Ascending aorta (tissue), 2 donors: ENCODE results near the gene TRIM40. TPM values are rescaled to one million over a fixed set of nuclear protein-coding genes. Genes with fewer than 3 reads are reported as not detected.
A peak's percentile ranks its signal among the peaks of the same experiment; 100 is the strongest.

Experiments
- DNase-seq, 2 donors: peaks; one replicate each; pipeline ENCODE4 v3.0.0-alpha.2; 2019; ENCODE audit warnings: low spot score in 2 of 2
- H3K27ac ChIP-seq, 2 donors: fragments of 200-600 bp; sonication (generic); one replicate each; pipeline ENCODE4 v1.5.1; 2016 to 2017; ENCODE audit warnings: mild to moderate bottlenecking in 1 of 2
- H3K27me3 ChIP-seq: fragments of 200-600 bp; sonication (generic); one replicate; pipeline ENCODE4 v1.5.1; 2017
- H3K36me3 ChIP-seq, 2 donors: fragments of 200-600 bp; sonication (generic); one replicate each; pipeline ENCODE4 v1.5.1; 2016
- H3K4me1 ChIP-seq, 2 donors: fragments of 200-600 bp; sonication (generic); one replicate each; pipeline ENCODE4 v1.5.1; 2016 to 2017; ENCODE audit warnings: mild to moderate bottlenecking in 1 of 2
- H3K4me3 ChIP-seq, 2 donors: fragments of 200-600 bp; sonication (generic); one replicate each; pipeline ENCODE4 v1.5.1; 2016 to 2017; ENCODE audit warnings: mild to moderate bottlenecking in 1 of 2
- H3K9me3 ChIP-seq, 2 donors: fragments of 200-600 bp; sonication (generic); one replicate each; pipeline ENCODE4 v1.5.1; 2016
- intact Hi-C: fragments of 100-400 bp; cut with DNase I; formaldehyde crosslinking; loops from one replicate; pipeline ENCODE4 v1.15.1; 2023
- total RNA-seq: library from RNA; depleted of rRNA; stranded (reverse); fragments of >200 nt; gene quantifications from one replicate; pipeline ENCODE4 v1.1.0, GENCODE V29; 2016
- TF ChIP-seq, protein P1 (sequence below), 3 experiments: fragments of 200-600 bp in 2 of 3; fragments of 450-650 bp in 1 of 3; sonication (generic) in 2 of 3; IDR thresholded peaks; one replicate each; pipeline ENCODE4 v1.5.1; 2016 to 2019; ENCODE audit warnings: antibody characterized with exemption in 3 of 3, mild to moderate bottlenecking in 1 of 3, moderate library complexity in 1 of 3

Gene TRIM40
- total RNA-seq, 1 donor from 2014 or later = not detected

DNA sequence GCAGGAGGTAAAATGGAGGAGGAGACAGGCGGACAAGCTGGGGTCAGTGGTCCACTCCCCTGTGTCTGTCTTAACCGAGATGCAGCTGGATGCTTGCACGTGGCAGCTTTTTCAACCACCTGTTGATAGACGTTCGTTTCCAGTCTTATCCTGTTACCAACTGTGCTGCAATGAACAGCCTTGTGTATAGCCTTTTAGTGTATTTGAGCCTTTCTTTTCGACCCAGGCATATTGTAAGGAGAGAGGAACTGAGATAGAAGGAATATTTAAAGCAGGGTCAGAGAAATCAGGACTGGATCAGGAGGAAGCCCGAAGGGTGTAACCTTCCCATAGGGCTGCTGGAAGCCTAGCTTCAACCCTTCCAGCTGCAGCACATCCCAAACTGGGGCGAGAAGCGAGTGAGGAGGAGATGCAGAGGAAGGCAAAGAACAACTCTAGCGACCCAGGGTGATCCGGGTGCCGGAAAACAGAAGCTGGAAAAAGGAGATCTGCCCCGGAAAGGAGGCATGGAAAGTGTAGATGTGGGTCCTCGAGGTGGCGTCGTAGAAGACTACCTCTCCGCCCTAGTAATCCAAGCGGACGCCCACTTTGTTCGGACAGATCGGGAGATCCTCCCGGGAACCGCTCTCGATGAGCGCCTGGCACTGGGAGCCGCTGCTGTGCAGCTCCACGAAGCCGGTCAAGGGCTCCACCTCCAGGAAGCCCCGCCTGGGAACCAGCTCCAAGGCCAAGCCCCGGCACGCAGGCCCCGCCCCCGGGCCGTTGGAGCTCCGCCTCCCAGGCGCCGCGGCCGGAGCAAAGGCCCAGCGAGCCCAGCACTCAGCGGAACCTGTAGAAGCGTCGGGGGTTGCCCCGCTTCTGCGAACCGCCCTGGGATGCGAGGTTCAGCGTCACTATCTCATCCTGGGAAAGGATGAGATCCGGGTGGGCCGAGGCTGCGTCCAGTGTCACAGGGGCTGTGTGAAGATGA lies 34.2 kb upstream of the TRIM40 start:
- TF ChIP-seq, protein P1, sequence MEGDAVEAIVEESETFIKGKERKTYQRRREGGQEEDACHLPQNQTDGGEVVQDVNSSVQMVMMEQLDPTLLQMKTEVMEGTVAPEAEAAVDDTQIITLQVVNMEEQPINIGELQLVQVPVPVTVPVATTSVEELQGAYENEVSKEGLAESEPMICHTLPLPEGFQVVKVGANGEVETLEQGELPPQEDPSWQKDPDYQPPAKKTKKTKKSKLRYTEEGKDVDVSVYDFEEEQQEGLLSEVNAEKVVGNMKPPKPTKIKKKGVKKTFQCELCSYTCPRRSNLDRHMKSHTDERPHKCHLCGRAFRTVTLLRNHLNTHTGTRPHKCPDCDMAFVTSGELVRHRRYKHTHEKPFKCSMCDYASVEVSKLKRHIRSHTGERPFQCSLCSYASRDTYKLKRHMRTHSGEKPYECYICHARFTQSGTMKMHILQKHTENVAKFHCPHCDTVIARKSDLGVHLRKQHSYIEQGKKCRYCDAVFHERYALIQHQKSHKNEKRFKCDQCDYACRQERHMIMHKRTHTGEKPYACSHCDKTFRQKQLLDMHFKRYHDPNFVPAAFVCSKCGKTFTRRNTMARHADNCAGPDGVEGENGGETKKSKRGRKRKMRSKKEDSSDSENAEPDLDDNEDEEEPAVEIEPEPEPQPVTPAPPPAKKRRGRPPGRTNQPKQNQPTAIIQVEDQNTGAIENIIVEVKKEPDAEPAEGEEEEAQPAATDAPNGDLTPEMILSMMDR (IDR thresholded peaks at IDR 0.05) = peak in 1 of 3 experiments; percentile 19
- intact Hi-C loops = loop anchor here (2.0 kb wide), 4 partner anchors 41 to 295 kb away; partner anchors contain the start of genes POLR1H and TRIM26
- H3K4me3 ChIP-seq = peak overlapping the region; percentile 49 to 58
- no peaks in the 10 kb centered on the region for H3K9me3 ChIP-seq
- peak overlapping the region; percentile 60 for H3K27ac ChIP-seq
- peak; percentile 64 to 88 for DNase-seq
- peaks cover 7 to 18% of the 10 kb centered on the region in 2 donors for H3K4me1 ChIP-seq
- H3K27me3 ChIP-seq = peaks cover 16% of the 10 kb centered on the region
- no peaks in the 10 kb centered on the region for H3K36me3 ChIP-seq

DNA sequence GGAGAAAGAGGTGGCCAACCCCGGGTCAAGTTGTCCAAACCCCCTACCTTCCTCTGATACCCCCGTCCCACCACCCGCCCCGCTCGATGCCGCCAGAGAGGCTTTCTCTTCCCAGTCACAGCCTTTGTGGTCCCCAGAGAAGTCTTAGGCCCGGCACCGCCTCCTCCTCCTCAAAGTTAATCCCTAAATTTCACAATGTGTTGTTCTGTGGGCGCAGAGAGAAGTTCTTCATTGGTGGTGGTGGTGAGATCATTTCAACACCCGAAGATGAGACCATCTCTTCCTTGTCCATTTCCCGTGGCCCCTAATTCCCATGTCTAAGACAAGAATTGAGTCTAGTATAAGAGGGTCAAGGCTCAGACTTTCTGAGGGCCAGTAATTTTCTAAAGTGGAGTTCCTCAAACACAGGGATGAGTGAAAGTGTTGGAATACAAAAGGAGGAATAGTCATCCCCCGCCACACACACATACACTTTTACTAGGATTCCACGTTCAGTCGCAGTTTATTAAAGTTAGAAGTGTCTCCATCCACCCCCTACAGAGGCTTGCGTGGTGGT lies 33.4 kb upstream of the TRIM40 start:
- Histone ChIP-seq H3K27ac (peak overlapping the region; percentile 60), H3K4me3 (peak overlapping the region; percentile 49 to 58), H3K36me3 (no peaks in the 10 kb centered on the region), H3K9me3 (no peaks in the 10 kb centered on the region), H3K27me3 (peaks cover 16% of the 10 kb centered on the region), H3K4me1 (peaks cover 7 to 18% of the 10 kb centered on the region in 2 donors)
- peak in 1 of 2 donors; percentile 77 for DNase-seq
- intact Hi-C loops = loop anchor here (2.0 kb wide), 4 partner anchors 42 to 294 kb away; partner anchors contain the start of genes POLR1H and TRIM26
- TF ChIP-seq, protein P1 (IDR thresholded peaks at IDR 0.05) = no peak

DNA sequence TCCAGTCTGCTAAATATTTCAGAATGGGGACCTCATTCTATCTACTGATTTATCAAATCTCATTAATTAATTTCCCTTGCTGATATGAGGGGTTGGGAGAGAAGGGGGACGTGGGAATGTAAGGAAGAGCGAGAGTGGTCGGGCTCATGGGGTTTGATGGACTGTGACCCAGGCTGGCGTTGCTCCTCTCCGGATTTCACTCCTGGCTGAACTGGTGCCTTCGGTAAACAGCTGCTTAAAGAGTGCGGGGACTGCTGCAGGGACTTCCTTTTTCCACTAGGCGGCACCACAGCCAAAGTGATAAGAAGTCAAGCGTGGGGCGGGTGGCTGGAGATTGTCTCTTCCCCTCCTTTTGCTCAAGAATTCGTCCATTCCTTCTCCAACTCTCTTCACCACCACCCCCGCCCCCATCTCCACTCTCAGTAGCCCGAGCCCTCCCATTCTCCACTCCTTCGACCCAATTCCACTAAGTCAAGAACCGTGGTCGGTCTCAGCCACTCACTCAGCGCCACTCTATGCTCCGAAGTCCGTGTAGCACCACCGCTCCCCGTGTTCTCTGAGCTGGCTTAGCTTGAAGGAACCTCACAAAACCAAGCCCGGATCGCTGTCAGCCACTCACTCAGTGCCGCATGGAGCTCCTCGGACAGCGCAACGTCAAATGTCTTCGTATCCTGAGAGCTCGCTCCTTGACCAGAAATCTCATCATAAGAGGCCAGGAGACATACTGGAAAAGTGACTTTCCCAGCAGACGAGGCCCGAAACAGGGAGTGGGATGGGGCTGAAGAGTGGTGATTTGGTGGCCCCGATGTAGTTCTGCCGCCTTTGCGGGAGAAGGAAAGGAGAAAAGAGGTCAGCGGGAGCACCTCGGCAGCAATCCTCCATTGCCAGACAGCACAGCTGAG lies 32.7 kb upstream of the TRIM40 start:
- H3K27ac ChIP-seq = peak overlapping the region; percentile 60
- H3K27me3 ChIP-seq = peaks cover 12% of the 10 kb centered on the region
- intact Hi-C loops = loop anchor here (1.0 to 2.0 kb wide), 5 partner anchors 28 to 294 kb away; partner anchors contain the start of genes POLR1H and TRIM26

GRCh38 chr6:30103872-30104179 lies 32.1 kb upstream of the TRIM40 start:
- H3K27ac ChIP-seq = no peak overlapping the region
- no peaks in the 10 kb centered on the region for H3K36me3 ChIP-seq
- H3K9me3 ChIP-seq = no peaks in the 10 kb centered on the region
- no peak for DNase-seq
- H3K4me3 ChIP-seq = peak overlapping the region in 1 of 2 donors; percentile 58
- peaks cover 7% of the 10 kb centered on the region for H3K27me3 ChIP-seq
- TF ChIP-seq, protein P1 (IDR thresholded peaks at IDR 0.05) = no peak
- intact Hi-C loops = loop anchor here (1.0 to 2.0 kb wide), 5 partner anchors 27 to 293 kb away; partner anchors contain the start of genes POLR1H and TRIM26
- H3K4me1 ChIP-seq = peaks cover 7 to 18% of the 10 kb centered on the region in 2 donors

More for the DNA sequence above, 32.7 kb upstream of the TRIM40 start:
- TF ChIP-seq, protein P1 (IDR thresholded peaks at IDR 0.05) = peak; percentile 80 to 92 (median 88)
- H3K9me3 ChIP-seq = no peaks in the 10 kb centered on the region
- no peaks in the 10 kb centered on the region for H3K36me3 ChIP-seq
- DNase-seq = peak; percentile 32 to 94
- peak overlapping the region; percentile 53 to 58 for H3K4me3 ChIP-seq
- peaks cover 7 to 18% of the 10 kb centered on the region in 2 donors for H3K4me1 ChIP-seq

DNA sequence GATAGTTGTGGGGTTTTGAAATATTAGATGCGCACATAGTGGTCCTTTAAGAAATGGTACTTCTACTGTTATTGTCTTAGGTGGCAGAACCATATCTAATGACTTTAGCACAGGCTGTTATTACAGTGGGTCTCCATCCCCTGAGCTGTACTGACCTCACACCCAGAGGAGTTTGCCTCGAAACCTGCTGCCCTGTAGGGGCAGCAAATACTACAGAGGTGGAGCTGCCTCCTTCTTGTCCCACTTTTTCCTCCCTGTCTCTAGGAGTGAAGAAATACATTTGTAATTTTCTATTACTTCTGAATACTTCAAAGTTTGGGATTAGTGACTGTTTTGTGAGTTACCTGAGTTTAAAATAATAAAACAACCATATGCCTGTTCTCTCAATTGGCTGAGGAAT lies 31.3 kb upstream of the TRIM40 start:
- no peak for DNase-seq
- no peaks in the 10 kb centered on the region for H3K9me3 ChIP-seq
- TF ChIP-seq, protein P1 (IDR thresholded peaks at IDR 0.05) = no peak
- no peaks in the 10 kb centered on the region for H3K36me3 ChIP-seq
- H3K27ac ChIP-seq = no peak overlapping the region
- intact Hi-C loops = no loop called here
- peaks cover 7 to 18% of the 10 kb centered on the region in 2 donors for H3K4me1 ChIP-seq
- no peak overlapping the region for H3K4me3 ChIP-seq
- peaks cover 1% of the 10 kb centered on the region for H3K27me3 ChIP-seq
